BJ (cell line): Measurements from ENCODE around the gene PGS1. TPM values are rescaled to one million over a fixed set of nuclear protein-coding genes. Genes with fewer than 3 reads are reported as not detected.

Experiments
- CTCF ChIA-PET: fragments of 350-600 bp; formaldehyde crosslinking; extraction: SDS; loops from one replicate; lab custom pipeline; 2021; ENCODE audit warnings: antibody characterized with exemption, inconsistent platforms; lab: Yijun Ruan, JAX
- POLR2A ChIA-PET: fragments of 300-600 bp; sonication (Branson Sonifier 250); formaldehyde crosslinking; extraction: SDS; loops from one replicate; lab custom pipeline; 2021; ENCODE audit warnings: antibody characterized with exemption; lab: Charles Lee
- DNase-seq: peaks from one replicate; pipeline ENCODE4 v3.0.0-alpha.2; 2011; ENCODE audit warnings: low read depth
- H3K27me3 ChIP-seq: 2 replicates; pipeline ENCODE4 v1.6.0; 2011; ENCODE audit warnings: low read length; ENCODE audit not compliant: control insufficient read depth, insufficient read depth
- H3K36me3 ChIP-seq: 2 replicates; pipeline ENCODE4 v1.5.1; 2011; ENCODE audit warnings: low read length; ENCODE audit not compliant: control insufficient read depth, insufficient read depth
- H3K4me3 ChIP-seq: 2 replicates; pipeline ENCODE4 v1.5.1; 2011; ENCODE audit warnings: low read depth, mild to moderate bottlenecking, control low read depth, low read length
- CTCF ChIP-seq: IDR thresholded peaks from 2 replicates; pipeline ENCODE4 v1.5.1; 2011; ENCODE audit warnings: low read depth, mild to moderate bottlenecking, control low read depth, inconsistent platforms, low read length, moderate library complexity; ENCODE audit not compliant: insufficient read depth
- polyA plus RNA-seq: library from polyadenylated mRNA; depleted of rRNA; stranded (reverse); fragments of >200 nt; gene quantifications from 2 replicates; pipeline ENCODE4 v1.2.3, GENCODE V29; 2011

Gene PGS1
- polyA plus RNA-seq, 1 experiment, result 37.7 TPM

GRCh38 chr17:78340183-78340955 is 38.1 kb upstream of the PGS1 start:
- no peak for TF ChIP-seq CTCF
- Histone ChIP-seq H3K27me3 (no peaks in the 10 kb centered on the region), H3K36me3 (peaks cover 2% of the 10 kb centered on the region; the same call in 1 of the 2 replicates), H3K4me3 (no peak overlapping the region)
- DNase-seq, result no peak
- POLR2A ChIA-PET, result no interaction called here
- CTCF ChIA-PET, result interaction anchor here (1.2 to 1.9 kb wide), 5 partner anchors 11 to 89 kb away, joined by 4 to 5 read pairs (median 5); no protein-coding TSS in a partner anchor

GRCh38 chr17:78341559-78342448 is 36.6 kb upstream of the PGS1 start:
- ChIA-PET CTCF (interaction anchor here (1.1 to 1.9 kb wide), 6 partner anchors 10 to 91 kb away, joined by 3 to 9 read pairs (median 4); no protein-coding TSS in a partner anchor), POLR2A (interaction anchor here (0.6 kb wide), 1 partner anchor 22 kb away, joined by 16 read pairs; no protein-coding TSS in a partner anchor)
- H3K4me3 ChIP-seq, result peak overlapping the region; percentile 44
- no peak for DNase-seq
- H3K36me3 ChIP-seq, result peaks cover 2% of the 10 kb centered on the region; the same call in 1 of the 2 replicates
- TF ChIP-seq CTCF, result no peak
- H3K27me3 ChIP-seq, result no peaks in the 10 kb centered on the region

GRCh38 chr17:78342449-78343186 is 35.8 kb upstream of the PGS1 start:
- peak overlapping the region; percentile 44 for H3K4me3 ChIP-seq
- H3K27me3 ChIP-seq, result no peaks in the 10 kb centered on the region
- POLR2A ChIA-PET, result interaction anchor here (0.6 to 0.7 kb wide), 2 partner anchors 23 to 1121 kb away, joined by 4 to 16 read pairs; no protein-coding TSS in a partner anchor
- CTCF ChIA-PET, result interaction anchor here (1.1 to 1.9 kb wide), 4 partner anchors 9 to 92 kb away, joined by 3 to 9 read pairs (median 4); no protein-coding TSS in a partner anchor
- TF ChIP-seq CTCF, result no peak
- DNase-seq, result peak; percentile 79
- peaks cover 2% of the 10 kb centered on the region; the same call in 1 of the 2 replicates for H3K36me3 ChIP-seq

GRCh38 chr17:78343187-78343542 is 35.3 kb upstream of the PGS1 start:
- ChIA-PET POLR2A (no interaction called here), CTCF (interaction anchor here (1.1 to 1.9 kb wide), 5 partner anchors 8 to 92 kb away, joined by 3 to 9 read pairs (median 4); no protein-coding TSS in a partner anchor)
- Histone ChIP-seq H3K36me3 (peaks cover 2% of the 10 kb centered on the region; the same call in 1 of the 2 replicates), H3K27me3 (no peaks in the 10 kb centered on the region), H3K4me3 (peak overlapping the region; percentile 24)
- no peak for TF ChIP-seq CTCF
- DNase-seq, result peak; percentile 73
